Vagina (tissue), 2 donors: ENCODE measurements around the gene SCN9A. TPM values are rescaled to one million over a fixed set of nuclear protein-coding genes. Genes with fewer than 3 reads are reported as not detected.

Experiments
- DNase-seq, 2 donors: peaks; one replicate each; pipeline ENCODE4 v3.0.0-alpha.2; 2017; ENCODE audit errors: extremely low spot score in 2 of 2
- H3K27ac ChIP-seq: fragments of 200-600 bp; sonication (generic); one replicate; pipeline ENCODE4 v1.5.1; 2019
- H3K27me3 ChIP-seq: fragments of 200-600 bp; sonication (generic); one replicate; pipeline ENCODE4 v1.5.1; 2019
- H3K36me3 ChIP-seq, 2 donors: fragments of 200-600 bp; sonication (generic); one replicate each; pipeline ENCODE4 v1.5.1; 2017 to 2019
- H3K4me1 ChIP-seq: fragments of 200-600 bp; sonication (generic); one replicate; pipeline ENCODE4 v1.5.1; 2019
- H3K4me3 ChIP-seq, 2 donors: fragments of 200-600 bp; sonication (generic); 1 replicate in 1 of 2; 2 replicates in 1 of 2; pipeline ENCODE4 v1.5.1; 2016 to 2019
- H3K9me3 ChIP-seq: fragments of 200-600 bp; sonication (generic); one replicate; pipeline ENCODE4 v1.5.1; 2019
- CTCF ChIP-seq, 3 experiments: fragments of 450-650 bp in 2 of 3; fragments of 200-600 bp in 1 of 3; sonication (generic) in 1 of 3; IDR thresholded peaks; one replicate each; pipeline ENCODE4 v1.5.1; 2017 to 2019; ENCODE audit warnings: antibody characterized with exemption in 3 of 3, mild to moderate bottlenecking in 2 of 3, moderate library complexity in 2 of 3
- POLR2A ChIP-seq, 2 donors: fragments of 450-650 bp; IDR thresholded peaks; one replicate each; pipeline ENCODE4 v1.6.1; 2017; ENCODE audit warnings: antibody characterized with exemption in 2 of 2, mild to moderate bottlenecking in 2 of 2, moderate library complexity in 2 of 2
- POLR2AphosphoS5 ChIP-seq, 2 donors: sonication (generic); formaldehyde crosslinking; IDR thresholded peaks; one replicate each; pipeline ENCODE4 v1.9.0; 2017; ENCODE audit warnings: antibody characterized with exemption in 2 of 2, mild to moderate bottlenecking in 2 of 2, low read depth in 1 of 2; ENCODE audit not compliant: insufficient read depth in 1 of 2
- intact Hi-C: fragments of 100-400 bp; cut with DNase I; formaldehyde crosslinking; loops from one replicate; pipeline ENCODE4 v1.15.1; 2023
- total RNA-seq: library from RNA; depleted of rRNA; stranded (reverse); fragments of >200 nt; gene quantifications from one replicate; pipeline ENCODE4 v1.2.3, GENCODE V29; 2016

SCN9A gene
- total RNA-seq, 1 donor from 2014 or later = 4.9 TPM

- DNase-seq = no peak
- Histone ChIP-seq H3K27ac (no peak overlapping the region), H3K36me3 (no peaks in the 10 kb centered on the region), H3K4me3 (peak overlapping the region; percentile 56 to 67), H3K4me1 (peaks cover 11% of the 10 kb centered on the region), H3K9me3 (no peaks in the 10 kb centered on the region), H3K27me3 (no peaks in the 10 kb centered on the region)
- TF ChIP-seq POLR2AphosphoS5 (IDR thresholded peaks at IDR 0.05; ENCODE audit: insufficient read depth in 1 of 2, low read depth in 1 of 2) (no peak), POLR2A (IDR thresholded peaks at IDR 0.05) (no peak), CTCF (IDR thresholded peaks at IDR 0.05) (no peak)
- intact Hi-C loops = no loop called here
Measured at GRCh38 chr2:166375195-166375735, 479 bp downstream of the SCN9A start.

DNA sequence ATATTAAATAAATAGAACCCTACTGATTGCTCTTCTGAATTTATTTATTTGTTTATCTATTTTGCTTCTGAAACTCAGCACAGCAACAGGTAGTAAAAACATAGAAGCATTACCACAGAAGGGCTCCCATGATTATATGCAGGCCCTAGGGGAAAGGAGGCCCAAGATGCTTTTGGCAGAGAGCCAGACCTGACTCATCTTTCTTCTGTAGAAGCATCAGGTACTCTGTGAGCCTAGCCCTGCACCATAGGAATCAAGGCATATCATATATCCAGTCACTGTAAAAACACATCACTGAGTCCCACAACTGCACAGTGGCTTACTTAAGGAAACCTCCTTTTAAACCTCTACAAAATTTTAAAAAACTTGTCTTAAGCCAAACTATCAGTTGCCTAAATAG is 1.8 kb downstream of the SCN9A start:
- no peak for DNase-seq
- Histone ChIP-seq H3K27me3 (no peaks in the 10 kb centered on the region), H3K27ac (no peak overlapping the region), H3K4me1 (peaks cover 11% of the 10 kb centered on the region), H3K36me3 (no peaks in the 10 kb centered on the region), H3K4me3 (no peak overlapping the region), H3K9me3 (no peaks in the 10 kb centered on the region)
- intact Hi-C loops = no loop called here
- no peak for TF ChIP-seq CTCF (IDR thresholded peaks at IDR 0.05)
- no peak for TF ChIP-seq POLR2A (IDR thresholded peaks at IDR 0.05)
- TF ChIP-seq POLR2AphosphoS5 (IDR thresholded peaks at IDR 0.05; ENCODE audit: insufficient read depth in 1 of 2, low read depth in 1 of 2) = no peak

DNA sequence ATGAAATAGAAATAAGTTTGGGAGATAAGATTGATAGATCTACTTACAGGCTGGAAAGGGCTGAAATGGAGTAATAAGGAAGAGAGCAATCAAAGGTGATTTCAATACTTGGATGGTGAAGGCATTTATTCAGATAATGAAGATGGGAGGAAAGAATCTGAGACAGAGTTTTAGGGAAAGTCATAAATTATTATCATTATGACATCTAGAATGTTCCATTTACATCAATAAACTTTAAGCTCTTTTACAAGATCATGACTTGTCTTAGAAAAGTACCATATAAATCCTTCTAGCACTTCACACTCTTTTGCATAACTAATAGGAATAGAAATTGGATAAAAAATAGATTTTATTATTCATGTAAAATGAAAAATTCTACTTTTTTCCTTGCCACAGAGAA is 2.2 kb downstream of the SCN9A start:
- no peaks in the 10 kb centered on the region for H3K36me3 ChIP-seq
- peaks cover 11% of the 10 kb centered on the region for H3K4me1 ChIP-seq
- no peaks in the 10 kb centered on the region for H3K27me3 ChIP-seq
- TF ChIP-seq POLR2AphosphoS5 (IDR thresholded peaks at IDR 0.05; ENCODE audit: insufficient read depth in 1 of 2, low read depth in 1 of 2) = no peak
- TF ChIP-seq POLR2A (IDR thresholded peaks at IDR 0.05) = no peak
- TF ChIP-seq CTCF (IDR thresholded peaks at IDR 0.05) = no peak
- no peak for DNase-seq
- no peak overlapping the region for H3K4me3 ChIP-seq
- no peak overlapping the region for H3K27ac ChIP-seq
- H3K9me3 ChIP-seq = no peaks in the 10 kb centered on the region
- intact Hi-C loops = no loop called here

DNA sequence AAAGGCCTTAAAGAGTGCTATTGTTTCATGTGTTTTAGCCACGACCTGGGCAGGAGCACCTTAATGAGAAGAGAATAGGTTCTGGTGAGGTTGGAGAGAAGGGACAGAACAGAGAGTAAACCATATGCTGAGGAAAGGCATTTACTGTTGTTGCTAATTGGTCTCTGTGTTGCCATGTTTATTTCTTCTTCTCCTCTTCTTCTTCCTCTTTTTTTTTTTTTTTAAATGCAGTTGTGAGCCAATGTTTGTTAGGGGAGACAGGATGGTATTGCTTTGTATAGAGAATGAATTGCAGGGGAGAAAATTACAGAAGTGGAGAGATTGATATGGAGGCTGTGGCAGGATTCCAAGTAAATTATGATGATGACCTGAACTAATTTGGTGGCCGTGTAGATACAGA is 2.6 kb downstream of the SCN9A start:
- Histone ChIP-seq H3K4me1 (peaks cover 11% of the 10 kb centered on the region), H3K4me3 (no peak overlapping the region), H3K27me3 (no peaks in the 10 kb centered on the region), H3K9me3 (no peaks in the 10 kb centered on the region), H3K27ac (no peak overlapping the region), H3K36me3 (no peaks in the 10 kb centered on the region)
- TF ChIP-seq POLR2A (IDR thresholded peaks at IDR 0.05) (no peak), POLR2AphosphoS5 (IDR thresholded peaks at IDR 0.05; ENCODE audit: insufficient read depth in 1 of 2, low read depth in 1 of 2) (no peak), CTCF (IDR thresholded peaks at IDR 0.05) (no peak)
- intact Hi-C loops = no loop called here
- no peak for DNase-seq

DNA sequence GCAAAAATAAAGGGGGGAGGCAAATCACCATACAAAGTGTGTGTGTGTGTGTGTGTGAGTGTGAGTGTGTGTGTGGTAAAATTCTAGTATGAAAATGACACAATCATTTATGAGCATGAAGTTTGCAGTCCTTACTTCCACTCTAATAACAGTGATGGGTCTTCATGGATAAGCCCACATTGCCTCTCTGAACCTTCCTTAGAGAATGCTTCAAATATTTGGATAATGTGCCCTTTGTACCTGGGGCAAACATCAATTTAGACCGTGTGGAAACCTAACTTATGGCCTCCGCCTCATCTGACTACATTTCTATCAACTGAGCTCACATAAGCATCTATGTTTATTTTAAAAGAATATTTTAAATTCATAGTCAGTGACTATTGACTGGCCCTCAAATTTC is 3.7 kb downstream of the SCN9A start:
- TF ChIP-seq CTCF (IDR thresholded peaks at IDR 0.05) (no peak), POLR2AphosphoS5 (IDR thresholded peaks at IDR 0.05; ENCODE audit: insufficient read depth in 1 of 2, low read depth in 1 of 2) (no peak), POLR2A (IDR thresholded peaks at IDR 0.05) (no peak)
- Histone ChIP-seq H3K27me3 (no peaks in the 10 kb centered on the region), H3K36me3 (no peaks in the 10 kb centered on the region), H3K4me3 (no peak overlapping the region), H3K9me3 (no peaks in the 10 kb centered on the region), H3K4me1 (peaks cover 11% of the 10 kb centered on the region), H3K27ac (no peak overlapping the region)
- intact Hi-C loops = no loop called here
- no peak for DNase-seq
